PC-3 (cell line): ENCODE data around the gene RANBP2.

ENCODE experiments used
- CTCF ChIP-seq: fragments of 300-600 bp; sonication (generic); conservative IDR thresholded peaks from 2 replicates; pipeline ENCODE4 v1.5.1; 2017; ENCODE audit warnings: antibody characterized with exemption, low read depth, mild to moderate bottlenecking, low read length
- EZH2 ChIP-seq: fragments of 300-600 bp; sonication (generic); IDR thresholded peaks from one replicate; pipeline ENCODE4 v1.6.1; 2017; ENCODE audit warnings: antibody characterized with exemption, mild to moderate bottlenecking, low read length; ENCODE audit not compliant: unreplicated experiment
- EZH2phosphoT487 ChIP-seq: fragments of 300-600 bp; sonication (generic); IDR thresholded peaks from 2 replicates; pipeline ENCODE4 v1.6.1; 2018; ENCODE audit warnings: mild to moderate bottlenecking, antibody characterized with exemption, low read length, borderline replicate concordance

GRCh38 chr2:108833219-108833618 lies 113.9 kb downstream of the RANBP2 start:
- TF ChIP-seq CTCF (no peak), EZH2 (no peak), EZH2phosphoT487 (no peak)
